ENCODE measurements around the gene CIDEB. TPM values are rescaled to one million over a fixed set of nuclear protein-coding genes. Genes with fewer than 3 reads are reported as not detected.

Gene CIDEB
- total and polyA plus RNA-seq, 2 of the 13 experiments (the other 11 are each of a cell fraction or from before 2014, with no cell fraction given) = 35.8 to 110 TPM

DNA sequence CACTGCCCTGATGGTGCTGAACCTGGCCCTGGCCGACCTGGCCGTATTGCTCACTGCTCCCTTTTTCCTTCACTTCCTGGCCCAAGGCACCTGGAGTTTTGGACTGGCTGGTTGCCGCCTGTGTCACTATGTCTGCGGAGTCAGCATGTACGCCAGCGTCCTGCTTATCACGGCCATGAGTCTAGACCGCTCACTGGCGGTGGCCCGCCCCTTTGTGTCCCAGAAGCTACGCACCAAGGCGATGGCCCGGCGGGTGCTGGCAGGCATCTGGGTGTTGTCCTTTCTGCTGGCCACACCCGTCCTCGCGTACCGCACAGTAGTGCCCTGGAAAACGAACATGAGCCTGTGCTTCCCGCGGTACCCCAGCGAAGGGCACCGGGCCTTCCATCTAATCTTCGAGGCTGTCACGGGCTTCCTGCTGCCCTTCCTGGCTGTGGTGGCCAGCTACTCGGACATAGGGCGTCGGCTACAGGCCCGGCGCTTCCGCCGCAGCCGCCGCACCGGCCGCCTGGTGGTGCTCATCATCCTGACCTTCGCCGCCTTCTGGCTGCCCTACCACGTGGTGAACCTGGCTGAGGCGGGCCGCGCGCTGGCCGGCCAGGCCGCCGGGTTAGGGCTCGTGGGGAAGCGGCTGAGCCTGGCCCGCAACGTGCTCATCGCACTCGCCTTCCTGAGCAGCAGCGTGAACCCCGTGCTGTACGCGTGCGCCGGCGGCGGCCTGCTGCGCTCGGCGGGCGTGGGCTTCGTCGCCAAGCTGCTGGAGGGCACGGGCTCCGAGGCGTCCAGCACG lies 8.2 kb upstream of the CIDEB start (continued):
- TF ChIP-seq WIZ (CRISPR knock-in tag; IDR thresholded peaks at IDR 0.05) = peak; percentile 85
- peak; percentile 99 for TF ChIP-seq KLF12 (CRISPR knock-in tag; IDR thresholded peaks at IDR 0.05; ENCODE audit: borderline replicate concordance)
- peak; percentile 95 for TF ChIP-seq NR1H2 (CRISPR knock-in tag; IDR thresholded peaks at IDR 0.05; ENCODE audit: borderline replicate concordance, low read depth)
- peak; percentile 48 for TF ChIP-seq JUND (CRISPR knock-in tag; IDR thresholded peaks at IDR 0.05)
- peak; percentile 98 for TF ChIP-seq ZNF224 (CRISPR knock-in tag; IDR thresholded peaks at IDR 0.05)
- TF ChIP-seq, protein P1, sequence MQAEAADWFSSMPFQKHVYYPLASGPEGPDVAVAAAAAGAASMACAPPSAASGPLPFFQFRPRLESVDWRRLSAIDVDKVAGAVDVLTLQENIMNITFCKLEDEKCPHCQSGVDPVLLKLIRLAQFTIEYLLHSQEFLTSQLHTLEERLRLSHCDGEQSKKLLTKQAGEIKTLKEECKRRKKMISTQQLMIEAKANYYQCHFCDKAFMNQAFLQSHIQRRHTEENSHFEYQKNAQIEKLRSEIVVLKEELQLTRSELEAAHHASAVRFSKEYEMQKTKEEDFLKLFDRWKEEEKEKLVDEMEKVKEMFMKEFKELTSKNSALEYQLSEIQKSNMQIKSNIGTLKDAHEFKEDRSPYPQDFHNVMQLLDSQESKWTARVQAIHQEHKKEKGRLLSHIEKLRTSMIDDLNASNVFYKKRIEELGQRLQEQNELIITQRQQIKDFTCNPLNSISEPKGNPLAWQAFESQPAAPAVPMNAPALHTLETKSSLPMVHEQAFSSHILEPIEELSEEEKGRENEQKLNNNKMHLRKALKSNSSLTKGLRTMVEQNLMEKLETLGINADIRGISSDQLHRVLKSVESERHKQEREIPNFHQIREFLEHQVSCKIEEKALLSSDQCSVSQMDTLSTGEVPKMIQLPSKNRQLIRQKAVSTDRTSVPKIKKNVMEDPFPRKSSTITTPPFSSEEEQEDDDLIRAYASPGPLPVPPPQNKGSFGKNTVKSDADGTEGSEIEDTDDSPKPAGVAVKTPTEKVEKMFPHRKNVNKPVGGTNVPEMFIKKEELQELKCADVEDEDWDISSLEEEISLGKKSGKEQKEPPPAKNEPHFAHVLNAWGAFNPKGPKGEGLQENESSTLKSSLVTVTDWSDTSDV (CRISPR knock-in tag; IDR thresholded peaks at IDR 0.05) = peak; percentile 90
- no peak for TF ChIP-seq SOX6 (IDR thresholded peaks at IDR 0.05)
- peak; percentile 62 for TF ChIP-seq SOX6 (CRISPR knock-in tag; IDR thresholded peaks at IDR 0.05)
- TF ChIP-seq ZSCAN31 (CRISPR knock-in tag; IDR thresholded peaks at IDR 0.05; ENCODE audit: low read depth) = peak; percentile 93
- TF ChIP-seq, protein P2, sequence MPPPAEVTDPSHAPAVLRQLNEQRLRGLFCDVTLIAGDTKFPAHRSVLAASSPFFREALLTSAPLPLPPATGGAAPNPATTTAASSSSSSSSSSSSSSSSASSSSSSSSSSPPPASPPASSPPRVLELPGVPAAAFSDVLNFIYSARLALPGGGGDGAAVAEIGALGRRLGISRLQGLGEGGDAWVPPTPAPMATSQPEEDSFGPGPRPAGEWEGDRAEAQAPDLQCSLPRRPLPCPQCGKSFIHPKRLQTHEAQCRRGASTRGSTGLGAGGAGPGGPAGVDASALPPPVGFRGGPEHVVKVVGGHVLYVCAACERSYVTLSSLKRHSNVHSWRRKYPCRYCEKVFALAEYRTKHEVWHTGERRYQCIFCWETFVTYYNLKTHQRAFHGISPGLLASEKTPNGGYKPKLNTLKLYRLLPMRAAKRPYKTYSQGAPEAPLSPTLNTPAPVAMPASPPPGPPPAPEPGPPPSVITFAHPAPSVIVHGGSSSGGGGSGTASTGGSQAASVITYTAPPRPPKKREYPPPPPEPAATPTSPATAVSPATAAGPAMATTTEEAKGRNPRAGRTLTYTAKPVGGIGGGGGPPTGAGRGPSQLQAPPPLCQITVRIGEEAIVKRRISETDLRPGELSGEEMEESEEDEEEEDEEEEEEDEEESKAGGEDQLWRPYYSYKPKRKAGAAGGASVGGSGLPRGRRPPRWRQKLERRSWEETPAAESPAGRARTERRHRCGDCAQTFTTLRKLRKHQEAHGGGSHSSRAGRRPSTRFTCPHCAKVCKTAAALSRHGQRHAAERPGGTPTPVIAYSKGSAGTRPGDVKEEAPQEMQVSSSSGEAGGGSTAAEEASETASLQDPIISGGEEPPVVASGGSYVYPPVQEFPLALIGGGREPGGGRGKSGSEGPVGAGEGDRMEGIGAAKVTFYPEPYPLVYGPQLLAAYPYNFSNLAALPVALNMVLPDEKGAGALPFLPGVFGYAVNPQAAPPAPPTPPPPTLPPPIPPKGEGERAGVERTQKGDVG (CRISPR knock-in tag; IDR thresholded peaks at IDR 0.05; ENCODE audit: borderline replicate concordance) = peak; percentile 94
- TF ChIP-seq ATM (IDR thresholded peaks at IDR 0.05; ENCODE audit: borderline replicate concordance) = no peak
- TF ChIP-seq, protein P3, sequence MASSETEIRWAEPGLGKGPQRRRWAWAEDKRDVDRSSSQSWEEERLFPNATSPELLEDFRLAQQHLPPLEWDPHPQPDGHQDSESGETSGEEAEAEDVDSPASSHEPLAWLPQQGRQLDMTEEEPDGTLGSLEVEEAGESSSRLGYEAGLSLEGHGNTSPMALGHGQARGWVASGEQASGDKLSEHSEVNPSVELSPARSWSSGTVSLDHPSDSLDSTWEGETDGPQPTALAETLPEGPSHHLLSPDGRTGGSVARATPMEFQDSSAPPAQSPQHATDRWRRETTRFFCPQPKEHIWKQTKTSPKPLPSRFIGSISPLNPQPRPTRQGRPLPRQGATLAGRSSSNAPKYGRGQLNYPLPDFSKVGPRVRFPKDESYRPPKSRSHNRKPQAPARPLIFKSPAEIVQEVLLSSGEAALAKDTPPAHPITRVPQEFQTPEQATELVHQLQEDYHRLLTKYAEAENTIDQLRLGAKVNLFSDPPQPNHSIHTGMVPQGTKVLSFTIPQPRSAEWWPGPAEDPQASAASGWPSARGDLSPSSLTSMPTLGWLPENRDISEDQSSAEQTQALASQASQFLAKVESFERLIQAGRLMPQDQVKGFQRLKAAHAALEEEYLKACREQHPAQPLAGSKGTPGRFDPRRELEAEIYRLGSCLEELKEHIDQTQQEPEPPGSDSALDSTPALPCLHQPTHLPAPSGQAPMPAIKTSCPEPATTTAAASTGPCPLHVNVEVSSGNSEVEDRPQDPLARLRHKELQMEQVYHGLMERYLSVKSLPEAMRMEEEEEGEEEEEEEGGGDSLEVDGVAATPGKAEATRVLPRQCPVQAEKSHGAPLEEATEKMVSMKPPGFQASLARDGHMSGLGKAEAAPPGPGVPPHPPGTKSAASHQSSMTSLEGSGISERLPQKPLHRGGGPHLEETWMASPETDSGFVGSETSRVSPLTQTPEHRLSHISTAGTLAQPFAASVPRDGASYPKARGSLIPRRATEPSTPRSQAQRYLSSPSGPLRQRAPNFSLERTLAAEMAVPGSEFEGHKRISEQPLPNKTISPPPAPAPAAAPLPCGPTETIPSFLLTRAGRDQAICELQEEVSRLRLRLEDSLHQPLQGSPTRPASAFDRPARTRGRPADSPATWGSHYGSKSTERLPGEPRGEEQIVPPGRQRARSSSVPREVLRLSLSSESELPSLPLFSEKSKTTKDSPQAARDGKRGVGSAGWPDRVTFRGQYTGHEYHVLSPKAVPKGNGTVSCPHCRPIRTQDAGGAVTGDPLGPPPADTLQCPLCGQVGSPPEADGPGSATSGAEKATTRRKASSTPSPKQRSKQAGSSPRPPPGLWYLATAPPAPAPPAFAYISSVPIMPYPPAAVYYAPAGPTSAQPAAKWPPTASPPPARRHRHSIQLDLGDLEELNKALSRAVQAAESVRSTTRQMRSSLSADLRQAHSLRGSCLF (CRISPR knock-in tag; IDR thresholded peaks at IDR 0.05; ENCODE audit: borderline replicate concordance) = peak; percentile 97
- no peak for TF ChIP-seq MBNL3 (CRISPR knock-in tag; conservative IDR thresholded peaks at IDR 0.05)
- peak; percentile 82 for TF ChIP-seq SOX5 (CRISPR knock-in tag; IDR thresholded peaks at IDR 0.05; ENCODE audit: borderline replicate concordance)
- TF ChIP-seq MAFG (CRISPR knock-in tag; IDR thresholded peaks at IDR 0.05) = 0 out of 2 replicates have a peak, but pooled peaks have one; percentile 60
- 0 out of 2 replicates have a peak, but pooled peaks have one; percentile 59 for TF ChIP-seq MIER2 (CRISPR knock-in tag; IDR thresholded peaks at IDR 0.05)
- peak; percentile 98 for TF ChIP-seq ZNF616 (CRISPR knock-in tag; IDR thresholded peaks at IDR 0.05; ENCODE audit: low read depth)

Measured in HepG2 (cell line).